WTC11 (cell line): ENCODE results near the gene STRA8. TPM values are rescaled to one million over a fixed set of nuclear protein-coding genes. Genes with fewer than 3 reads are reported as not detected.

Experiments
- ATAC-seq: fragments of 200-7000 bp; cut with Tn5 transposase; 2 replicates; pipeline ENCODE4 v1.10.0; 2021; ENCODE audit warnings: mild to moderate bottlenecking, moderate library complexity
- CTCF ChIA-PET: fragments of 300-600 bp; sonication (Branson Sonifier 250); formaldehyde crosslinking; loops from one replicate; lab custom pipeline; 2021; ENCODE audit warnings: antibody characterized with exemption; lab: Charles Lee
- POLR2A ChIA-PET: fragments of 350-600 bp; sonication (Branson Sonifier 250); formaldehyde crosslinking; loops from one replicate; lab custom pipeline; 2021; ENCODE audit warnings: antibody characterized with exemption; lab: Charles Lee
- DNase-seq: peaks from one replicate; pipeline ENCODE4 v3.0.0; 2021; ENCODE audit warnings: low spot score
- H3K27ac Mint-ChIP-seq: 2 replicates; pipeline ENCODE4 v1.8.0; 2021; ENCODE audit warnings: mixed read lengths
- H3K27me3 Mint-ChIP-seq: 2 replicates; pipeline ENCODE4 v1.8.0; 2021; ENCODE audit warnings: low read depth, mild to moderate bottlenecking, moderate library complexity, mixed read lengths
- H3K36me3 Mint-ChIP-seq: 2 replicates; pipeline ENCODE4 v1.8.0; 2021; ENCODE audit warnings: mixed read lengths
- H3K4me1 Mint-ChIP-seq: 2 replicates; pipeline ENCODE4 v1.8.0; 2022; ENCODE audit warnings: mixed read lengths
- H3K4me3 Mint-ChIP-seq: 2 replicates; pipeline ENCODE4 v1.8.0; 2021; ENCODE audit warnings: mild to moderate bottlenecking, moderate library complexity, mixed read lengths
- H3K9me3 Mint-ChIP-seq: 2 replicates; pipeline ENCODE4 v1.8.0; 2021; ENCODE audit warnings: mixed read lengths
- ATF6 ChIP-seq: sonication (generic); formaldehyde crosslinking; IDR thresholded peaks from 2 replicates; pipeline ENCODE4 v1.8.1; 2023; ENCODE audit warnings: mild to moderate bottlenecking, missing genetic modification reagents
- CBFB ChIP-seq: sonication (generic); formaldehyde crosslinking; IDR thresholded peaks from 2 replicates; pipeline ENCODE4 v1.8.1; 2022; ENCODE audit warnings: mild to moderate bottlenecking, low read depth, missing genetic modification reagents
- CREM ChIP-seq: sonication (generic); formaldehyde crosslinking; IDR thresholded peaks from 2 replicates; pipeline ENCODE4 v1.8.1; 2022; ENCODE audit warnings: mild to moderate bottlenecking, missing genetic modification reagents, moderate library complexity
- E2F1 ChIP-seq: sonication (generic); formaldehyde crosslinking; IDR thresholded peaks from 2 replicates; pipeline ENCODE4 v1.8.0; 2022; ENCODE audit warnings: mild to moderate bottlenecking, missing genetic modification reagents
- ESRRA ChIP-seq: sonication (generic); formaldehyde crosslinking; IDR thresholded peaks from 2 replicates; pipeline ENCODE4 v1.8.1; 2022; ENCODE audit warnings: mild to moderate bottlenecking, missing genetic modification reagents, borderline replicate concordance
- FOXK1 ChIP-seq: sonication (generic); formaldehyde crosslinking; IDR thresholded peaks from 2 replicates; pipeline ENCODE4 v1.8.0; 2022; ENCODE audit warnings: mild to moderate bottlenecking, moderate library complexity, missing genetic modification reagents
- IRF2 ChIP-seq: sonication (generic); formaldehyde crosslinking; IDR thresholded peaks from 2 replicates; pipeline ENCODE4 v1.8.0; 2022; ENCODE audit warnings: low read depth, missing genetic modification reagents, borderline replicate concordance
- JUN ChIP-seq: sonication (generic); formaldehyde crosslinking; IDR thresholded peaks from 2 replicates; pipeline ENCODE4 v1.8.0; 2023; ENCODE audit warnings: mild to moderate bottlenecking, missing genetic modification reagents
- MXD4 ChIP-seq: fragments of 250-450 bp; sonication (Bioruptor Pico); IDR thresholded peaks from 2 replicates; pipeline ENCODE4 v1.8.0; 2021; ENCODE audit warnings: mild to moderate bottlenecking, moderate library complexity, borderline replicate concordance
- MYBL2 ChIP-seq: sonication (generic); formaldehyde crosslinking; IDR thresholded peaks from 2 replicates; pipeline ENCODE4 v1.8.1; 2023; ENCODE audit warnings: mild to moderate bottlenecking, moderate library complexity, missing genetic modification reagents
- NR3C1 ChIP-seq: sonication (generic); formaldehyde crosslinking; conservative IDR thresholded peaks from 2 replicates; pipeline ENCODE4 v1.8.1; 2023; ENCODE audit warnings: low read depth, mild to moderate bottlenecking, missing genetic modification reagents
- OVOL2 ChIP-seq: fragments of 250-450 bp; sonication (Bioruptor Pico); IDR thresholded peaks from 2 replicates; pipeline ENCODE4 v1.9.0; 2021; ENCODE audit warnings: mild to moderate bottlenecking, borderline replicate concordance
- ZNF138 ChIP-seq: sonication (generic); formaldehyde crosslinking; conservative IDR thresholded peaks from 2 replicates; pipeline ENCODE4 v1.8.1; 2022; ENCODE audit warnings: mild to moderate bottlenecking, moderate library complexity, missing genetic modification reagents
- ZNF219 ChIP-seq: sonication (generic); formaldehyde crosslinking; IDR thresholded peaks from 2 replicates; pipeline ENCODE4 v1.8.0; 2023; ENCODE audit warnings: missing genetic modification reagents, mild to moderate bottlenecking, borderline replicate concordance
- ZNF396 ChIP-seq: fragments of 250-450 bp; sonication (Bioruptor Pico); IDR thresholded peaks from 2 replicates; pipeline ENCODE4 v1.8.0; 2021; ENCODE audit warnings: mild to moderate bottlenecking, moderate library complexity, borderline replicate concordance
- ZNF423 ChIP-seq: fragments of 250-450 bp; sonication (Bioruptor Pico); IDR thresholded peaks from 2 replicates; pipeline ENCODE4 v2.1.2; 2022; ENCODE audit warnings: mild to moderate bottlenecking, moderate library complexity
- total RNA-seq: library from RNA; stranded (reverse); gene quantifications from 3 replicates; pipeline ENCODE4 v1.2.3, GENCODE V29; 2021
- TF ChIP-seq, protein P1 (sequence below): fragments of 250-450 bp; sonication (Bioruptor Pico); IDR thresholded peaks from 2 replicates; pipeline ENCODE4 v1.8.0; 2021; ENCODE audit warnings: mild to moderate bottlenecking
- TF ChIP-seq, protein P2 (sequence below): fragments of 250-450 bp; sonication (Bioruptor Pico); IDR thresholded peaks from 2 replicates; pipeline ENCODE4 v1.9.0; 2021; ENCODE audit warnings: mild to moderate bottlenecking
- TF ChIP-seq, protein P3 (sequence below): fragments of 250-450 bp; sonication (Bioruptor Pico); IDR thresholded peaks from 2 replicates; pipeline ENCODE4 v2.1.2; 2022; ENCODE audit warnings: mild to moderate bottlenecking, moderate library complexity
- TF ChIP-seq, protein P4 (sequence below): sonication (generic); formaldehyde crosslinking; IDR thresholded peaks from 2 replicates; pipeline ENCODE4 v1.8.1; 2023; ENCODE audit warnings: mild to moderate bottlenecking, missing genetic modification reagents, moderate library complexity

The STRA8 gene
- total RNA-seq, 1 experiment from 2014 or later, result not detected

DNA sequence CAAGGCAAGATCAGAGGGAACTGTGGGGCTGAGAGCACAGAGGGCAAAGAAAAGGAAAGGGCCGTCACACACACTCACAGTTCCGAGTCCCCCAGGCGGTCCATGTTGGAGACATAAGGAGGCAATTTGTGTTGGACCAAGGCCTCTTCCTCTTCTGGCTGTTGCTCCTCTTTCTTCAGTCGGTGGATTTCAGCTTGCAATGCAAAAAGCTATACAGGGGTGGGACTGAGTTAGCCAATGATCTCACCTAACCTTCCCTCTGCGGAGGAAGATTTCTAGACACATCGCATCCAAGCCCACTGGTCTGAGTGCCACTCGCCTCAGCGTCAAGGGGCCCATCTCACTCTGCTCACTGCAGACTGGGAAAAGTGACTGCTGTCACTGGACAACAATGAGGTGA is 27.8 kb upstream of the STRA8 start:
- H3K27ac Mint-ChIP-seq, result no peak overlapping the region
- CTCF ChIA-PET, result no interaction called here

DNA sequence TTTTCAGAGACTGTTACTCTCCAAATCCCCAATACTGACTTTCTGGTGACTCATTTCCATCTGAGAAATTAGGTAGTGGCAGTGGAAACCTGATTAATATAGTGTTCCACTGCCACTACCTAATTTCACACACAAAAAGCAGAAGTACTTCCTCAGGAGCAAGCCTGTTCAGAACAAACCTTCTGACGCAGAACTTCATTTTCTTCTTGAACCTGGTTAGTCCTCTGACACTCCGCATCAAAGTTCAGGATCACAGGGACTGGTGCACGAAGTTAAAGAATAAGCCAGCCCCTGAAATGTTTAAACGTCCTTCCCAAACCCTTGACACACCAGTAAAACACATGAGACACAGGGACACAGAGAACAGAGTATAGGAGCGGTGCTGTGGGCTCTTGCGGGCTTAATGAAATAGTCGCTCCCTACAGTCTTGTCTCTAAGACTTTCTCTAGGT is 26.7 kb upstream of the STRA8 start:
- Mint-ChIP-seq H3K9me3 (no peaks in the 10 kb centered on the region), H3K27ac (no peak overlapping the region), H3K4me1 (peaks cover 14% of the 10 kb centered on the region), H3K36me3 (peaks cover 6% of the 10 kb centered on the region; the same call in 1 of the 2 replicates), H3K4me3 (no peak overlapping the region), H3K27me3 (peaks cover 15% of the 10 kb centered on the region)
- CTCF ChIA-PET, result no interaction called here
- no peak for TF ChIP-seq ATF6 (CRISPR knock-in tag)
- no peak for TF ChIP-seq CBFB (CRISPR knock-in tag)
- no peak for TF ChIP-seq MXD4
- ATAC-seq (no peak), DNase-seq (no peak)
- POLR2A ChIA-PET, result no interaction called here

More for the DNA sequence above, 27.8 kb upstream of the STRA8 start:
- ATAC-seq (no peak), DNase-seq (no peak)
- H3K4me1 Mint-ChIP-seq, result peaks cover 12% of the 10 kb centered on the region
- peaks cover 11% of the 10 kb centered on the region for H3K27me3 Mint-ChIP-seq
- no peaks in the 10 kb centered on the region for H3K9me3 Mint-ChIP-seq
- no peak overlapping the region for H3K4me3 Mint-ChIP-seq
- H3K36me3 Mint-ChIP-seq, result peaks cover 6% of the 10 kb centered on the region; the same call in 1 of the 2 replicates
- POLR2A ChIA-PET, result no interaction called here
- TF ChIP-seq ZNF423 (CRISPR knock-in tag), result no peak
- TF ChIP-seq, protein P1, sequence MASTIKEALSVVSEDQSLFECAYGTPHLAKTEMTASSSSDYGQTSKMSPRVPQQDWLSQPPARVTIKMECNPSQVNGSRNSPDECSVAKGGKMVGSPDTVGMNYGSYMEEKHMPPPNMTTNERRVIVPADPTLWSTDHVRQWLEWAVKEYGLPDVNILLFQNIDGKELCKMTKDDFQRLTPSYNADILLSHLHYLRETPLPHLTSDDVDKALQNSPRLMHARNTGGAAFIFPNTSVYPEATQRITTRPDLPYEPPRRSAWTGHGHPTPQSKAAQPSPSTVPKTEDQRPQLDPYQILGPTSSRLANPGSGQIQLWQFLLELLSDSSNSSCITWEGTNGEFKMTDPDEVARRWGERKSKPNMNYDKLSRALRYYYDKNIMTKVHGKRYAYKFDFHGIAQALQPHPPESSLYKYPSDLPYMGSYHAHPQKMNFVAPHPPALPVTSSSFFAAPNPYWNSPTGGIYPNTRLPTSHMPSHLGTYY (CRISPR knock-in tag), result no peak
- TF ChIP-seq ZNF219 (CRISPR knock-in tag), result no peak
- no peak for TF ChIP-seq MYBL2 (CRISPR knock-in tag)
- TF ChIP-seq E2F1, result no peak
- no peak for TF ChIP-seq ESRRA (CRISPR knock-in tag)

- no peaks in the 10 kb centered on the region for H3K9me3 Mint-ChIP-seq
- H3K27ac Mint-ChIP-seq, result no peak overlapping the region
- no peak for TF ChIP-seq ZNF138
- TF ChIP-seq FOXK1 (CRISPR knock-in tag), result no peak
- no peak for TF ChIP-seq ZNF396 (CRISPR knock-in tag)
- TF ChIP-seq, protein P2, sequence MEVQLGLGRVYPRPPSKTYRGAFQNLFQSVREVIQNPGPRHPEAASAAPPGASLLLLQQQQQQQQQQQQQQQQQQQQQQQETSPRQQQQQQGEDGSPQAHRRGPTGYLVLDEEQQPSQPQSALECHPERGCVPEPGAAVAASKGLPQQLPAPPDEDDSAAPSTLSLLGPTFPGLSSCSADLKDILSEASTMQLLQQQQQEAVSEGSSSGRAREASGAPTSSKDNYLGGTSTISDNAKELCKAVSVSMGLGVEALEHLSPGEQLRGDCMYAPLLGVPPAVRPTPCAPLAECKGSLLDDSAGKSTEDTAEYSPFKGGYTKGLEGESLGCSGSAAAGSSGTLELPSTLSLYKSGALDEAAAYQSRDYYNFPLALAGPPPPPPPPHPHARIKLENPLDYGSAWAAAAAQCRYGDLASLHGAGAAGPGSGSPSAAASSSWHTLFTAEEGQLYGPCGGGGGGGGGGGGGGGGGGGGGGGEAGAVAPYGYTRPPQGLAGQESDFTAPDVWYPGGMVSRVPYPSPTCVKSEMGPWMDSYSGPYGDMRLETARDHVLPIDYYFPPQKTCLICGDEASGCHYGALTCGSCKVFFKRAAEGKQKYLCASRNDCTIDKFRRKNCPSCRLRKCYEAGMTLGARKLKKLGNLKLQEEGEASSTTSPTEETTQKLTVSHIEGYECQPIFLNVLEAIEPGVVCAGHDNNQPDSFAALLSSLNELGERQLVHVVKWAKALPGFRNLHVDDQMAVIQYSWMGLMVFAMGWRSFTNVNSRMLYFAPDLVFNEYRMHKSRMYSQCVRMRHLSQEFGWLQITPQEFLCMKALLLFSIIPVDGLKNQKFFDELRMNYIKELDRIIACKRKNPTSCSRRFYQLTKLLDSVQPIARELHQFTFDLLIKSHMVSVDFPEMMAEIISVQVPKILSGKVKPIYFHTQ (CRISPR knock-in tag), result no peak
- TF ChIP-seq IRF2 (CRISPR knock-in tag), result no peak
- no peak for TF ChIP-seq CREM (CRISPR knock-in tag)
- TF ChIP-seq, protein P3, sequence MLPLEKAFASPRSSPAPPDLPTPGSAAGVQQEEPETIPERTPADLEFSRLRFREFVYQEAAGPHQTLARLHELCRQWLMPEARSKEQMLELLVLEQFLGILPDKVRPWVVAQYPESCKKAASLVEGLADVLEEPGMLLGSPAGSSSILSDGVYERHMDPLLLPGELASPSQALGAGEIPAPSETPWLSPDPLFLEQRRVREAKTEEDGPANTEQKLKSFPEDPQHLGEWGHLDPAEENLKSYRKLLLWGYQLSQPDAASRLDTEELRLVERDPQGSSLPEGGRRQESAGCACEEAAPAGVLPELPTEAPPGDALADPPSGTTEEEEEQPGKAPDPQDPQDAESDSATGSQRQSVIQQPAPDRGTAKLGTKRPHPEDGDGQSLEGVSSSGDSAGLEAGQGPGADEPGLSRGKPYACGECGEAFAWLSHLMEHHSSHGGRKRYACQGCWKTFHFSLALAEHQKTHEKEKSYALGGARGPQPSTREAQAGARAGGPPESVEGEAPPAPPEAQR (CRISPR knock-in tag), result no peak
- TF ChIP-seq JUN (CRISPR knock-in tag), result no peak
- TF ChIP-seq OVOL2, result no peak
- TF ChIP-seq, protein P4, sequence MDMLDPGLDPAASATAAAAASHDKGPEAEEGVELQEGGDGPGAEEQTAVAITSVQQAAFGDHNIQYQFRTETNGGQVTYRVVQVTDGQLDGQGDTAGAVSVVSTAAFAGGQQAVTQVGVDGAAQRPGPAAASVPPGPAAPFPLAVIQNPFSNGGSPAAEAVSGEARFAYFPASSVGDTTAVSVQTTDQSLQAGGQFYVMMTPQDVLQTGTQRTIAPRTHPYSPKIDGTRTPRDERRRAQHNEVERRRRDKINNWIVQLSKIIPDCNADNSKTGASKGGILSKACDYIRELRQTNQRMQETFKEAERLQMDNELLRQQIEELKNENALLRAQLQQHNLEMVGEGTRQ (CRISPR knock-in tag), result no peak
- no peak for TF ChIP-seq NR3C1 (CRISPR knock-in tag)
These were observed 26.1 kb upstream of the STRA8 start for GRCh38 chr7:135207406-135208101.

More at GRCh38 chr7:135207406-135208101, 26.1 kb upstream of the STRA8 start:
- CTCF ChIA-PET, result interaction anchor here (0.9 kb wide), 1 partner anchor 67 kb away, joined by 4 read pairs; no protein-coding TSS in a partner anchor
- Mint-ChIP-seq H3K27me3 (peaks cover 15% of the 10 kb centered on the region), H3K4me1 (peaks cover 14% of the 10 kb centered on the region), H3K4me3 (no peak overlapping the region), H3K36me3 (peaks cover 6% of the 10 kb centered on the region; the same call in 1 of the 2 replicates)
- POLR2A ChIA-PET, result no interaction called here
- no peak for DNase-seq
- ATAC-seq, result no peak
